D721Med (cell line): ENCODE data around the gene CCR7.

Experiments used
- DNase-seq: peaks from one replicate; pipeline ENCODE4 v3.0.0; 2011; ENCODE audit warnings: low spot score; ENCODE audit not compliant: insufficient read length
- FAIRE-seq: peaks from 2 replicates; lab custom pipeline; 2011; peaks lifted over from hg19 to GRCh38; lab: Jason Lieb, UNC
- CTCF ChIP-seq: IDR thresholded peaks from 2 replicates; pipeline ENCODE4 v1.5.1; 2012; ENCODE audit warnings: mild to moderate bottlenecking, control low read depth; ENCODE audit not compliant: insufficient read depth; ENCODE audit errors: missing control alignments

Gene CCR7

GRCh38 chr17:40526668-40527067 is 38.6 kb downstream of the CCR7 start:
- DNase-seq (no peak), FAIRE-seq (no peak)
- no peak for TF ChIP-seq CTCF

DNA sequence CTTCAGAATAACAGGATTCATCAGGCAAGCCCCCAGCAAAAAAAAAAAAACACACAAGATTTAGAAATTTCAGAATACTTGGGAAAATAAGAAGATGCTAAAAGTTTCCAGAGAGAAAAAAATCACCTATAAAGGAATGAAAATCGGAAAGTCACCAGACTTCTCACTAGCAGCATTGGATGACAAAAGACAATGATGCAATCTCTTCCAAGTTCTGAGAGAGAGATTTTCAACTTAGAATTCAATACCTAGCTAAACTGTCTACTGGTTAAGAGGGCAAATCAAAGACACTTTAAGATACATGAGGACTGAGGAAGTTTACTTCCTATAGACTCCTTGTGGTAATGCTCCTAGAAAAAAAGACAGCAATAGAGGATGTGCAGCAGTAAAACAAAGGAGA is 40.0 kb downstream of the CCR7 start:
- FAIRE-seq: no peak
- no peak for DNase-seq
- no peak for TF ChIP-seq CTCF

- DNase-seq (no peak), FAIRE-seq (no peak)
- TF ChIP-seq CTCF: no peak
These were observed 40.9 kb downstream of the CCR7 start for GRCh38 chr17:40524243-40524965.

DNA sequence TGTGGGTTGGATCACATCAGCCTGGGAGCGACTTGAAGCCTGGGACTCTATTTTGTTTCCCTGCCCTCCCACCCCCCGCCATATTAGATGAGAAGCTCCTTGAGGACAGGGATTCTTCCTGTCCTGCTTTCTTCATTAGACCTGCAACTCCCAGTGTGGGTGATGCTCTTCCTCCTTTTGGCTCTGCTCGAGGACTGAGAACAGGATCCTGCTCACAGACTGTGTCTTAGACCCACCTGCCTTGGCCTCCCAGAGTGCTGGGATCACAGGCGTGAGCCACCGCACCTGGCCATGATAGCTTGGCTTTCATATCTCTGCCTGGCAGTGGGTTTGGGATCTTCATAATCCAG is 42.3 kb downstream of the CCR7 start:
- no peak for TF ChIP-seq CTCF
- DNase-seq (no peak), FAIRE-seq (no peak)

DNA sequence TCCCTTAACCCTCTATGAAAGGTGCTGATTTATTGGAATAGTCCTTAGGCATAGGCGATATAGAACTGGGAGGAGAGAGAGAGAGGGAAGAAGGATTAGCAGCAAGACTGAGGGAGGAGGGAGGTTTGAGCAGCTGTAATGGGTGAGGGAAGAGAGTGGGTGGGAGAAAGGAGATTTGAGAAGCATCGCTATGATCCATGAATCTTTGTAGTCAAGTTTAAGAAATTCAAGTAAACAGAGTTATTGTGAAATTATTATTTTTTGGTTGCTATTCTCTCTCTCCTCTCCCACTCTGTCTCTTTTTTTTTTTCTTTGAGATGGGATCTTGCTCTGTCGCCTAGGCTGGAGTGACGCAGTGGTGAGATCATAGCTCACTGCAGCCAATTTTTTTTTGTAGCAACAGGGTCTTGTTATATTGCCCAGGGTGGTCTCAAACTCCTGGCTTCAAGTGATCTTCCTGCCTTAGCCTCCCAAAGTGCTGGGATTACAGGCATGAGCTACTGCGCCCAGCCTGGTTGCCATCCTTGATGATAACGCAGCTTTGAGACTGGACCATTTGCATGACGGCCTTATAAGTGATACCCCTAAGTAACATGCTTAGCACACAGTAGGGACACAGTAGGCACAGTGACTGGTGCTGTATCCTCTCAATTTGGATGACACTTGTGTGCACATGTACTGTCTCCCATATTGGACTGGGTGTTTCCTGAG is 42.9 kb downstream of the CCR7 start:
- DNase-seq: no peak
- FAIRE-seq: no peak
- no peak for TF ChIP-seq CTCF

GRCh38 chr17:40520991-40521453 is 44.2 kb downstream of the CCR7 start:
- no peak for TF ChIP-seq CTCF
- DNase-seq (no peak), FAIRE-seq (no peak)
